Left lung (tissue), 10 donors: ENCODE data around the gene TCP11. TPM values are rescaled to one million over a fixed set of nuclear protein-coding genes. Genes with fewer than 3 reads are reported as not detected.
A peak's percentile ranks its signal among the peaks of the same experiment; 100 is the strongest.

Experiments used
- ATAC-seq: fragments of 200-7000 bp; cut with Tn5 transposase; one replicate; pipeline ENCODE4 v1.9.1; 2020; ENCODE audit warnings: moderate library complexity
- DNase-seq, 4 donors: peaks; one replicate each; pipeline ENCODE4 v3.0.0-alpha.2; 2013 to 2020
- H3K27ac ChIP-seq, 2 donors: fragments of 200-600 bp; sonication (generic) in 1 of 2; one replicate each; pipeline versions ENCODE4 v1.5.0 to v1.8.0; 2020 to 2021
- H3K27me3 ChIP-seq, 2 donors: fragments of 200-600 bp; sonication (generic) in 1 of 2; one replicate each; pipeline versions ENCODE4 v1.5.0 to v1.8.0; 2020 to 2021
- H3K36me3 ChIP-seq, 2 donors: fragments of 200-600 bp; sonication (generic) in 1 of 2; one replicate each; pipeline versions ENCODE4 v1.5.0 to v1.8.0; 2020 to 2021
- H3K4me1 ChIP-seq, 2 donors: fragments of 200-600 bp; one replicate each; pipeline ENCODE4 v1.8.0; 2021
- H3K4me3 ChIP-seq, 2 donors: fragments of 200-600 bp; sonication (generic) in 1 of 2; one replicate each; pipeline versions ENCODE4 v1.5.0 to v1.8.0; 2020 to 2021; ENCODE audit warnings: mild to moderate bottlenecking in 1 of 2
- H3K9me3 ChIP-seq, 2 donors: fragments of 200-600 bp; sonication (generic) in 1 of 2; one replicate each; pipeline versions ENCODE4 v1.5.0 to v1.8.0; 2020 to 2021
- CTCF ChIP-seq, 2 donors: fragments of 200-600 bp; sonication (generic) in 1 of 2; IDR thresholded peaks; one replicate each; pipeline versions ENCODE4 v1.5.0 to v1.8.0; 2021; ENCODE audit warnings: antibody characterized with exemption in 2 of 2
- intact Hi-C, 2 donors: fragments of 100-400 bp; cut with DNase I; formaldehyde crosslinking; loops; one replicate each; pipeline versions ENCODE4 v1.11.2 to v1.14.2; 2022
- polyA plus RNA-seq, 6 donors: library from polyadenylated mRNA; unstranded; fragments of 120-200 nt; gene quantifications; one replicate each; pipeline ENCODE4 v1.2.1, GENCODE V29; 2013; ENCODE audit not compliant: insufficient read length in 6 of 6
- total RNA-seq, 2 donors: library from RNA; stranded (reverse); fragmentation: NEBNext Ultra II Directional; extraction: Animal tissue kit (Norgen Biotek cat#: 25700); gene quantifications; one replicate each; pipeline ENCODE4 v1.2.1, GENCODE V29; 2021
- donor health status: DM: no; HTN: yes; CAD: no.
- donor health status: DM: no; HTN: no; CAD: no.

TCP11 gene
- total and polyA plus RNA-seq, 8 donors: 0.35 to 1.6 (median 0.69) TPM; not detected in 1

- Histone ChIP-seq H3K9me3 (no peaks in the 10 kb centered on the region), H3K27me3 (no peaks in the 10 kb centered on the region), H3K4me1 (no peaks in the 10 kb centered on the region), H3K27ac (no peak overlapping the region), H3K36me3 (no peaks in the 10 kb centered on the region), H3K4me3 (no peak overlapping the region)
- no peak for DNase-seq
- ATAC-seq: no peak
- intact Hi-C loops: no loop called here
- no peak for TF ChIP-seq CTCF (IDR thresholded peaks at IDR 0.05)
Measured at GRCh38 chr6:35167505-35167904, 26.4 kb upstream of the TCP11 start.

GRCh38 chr6:35166520-35166919 lies 25.4 kb upstream of the TCP11 start:
- TF ChIP-seq CTCF (IDR thresholded peaks at IDR 0.05): no peak
- H3K27ac ChIP-seq: peak overlapping the region; percentile 3 to 30
- no peak overlapping the region for H3K4me3 ChIP-seq
- no peaks in the 10 kb centered on the region for H3K27me3 ChIP-seq
- no peaks in the 10 kb centered on the region for H3K9me3 ChIP-seq
- ATAC-seq (peak; percentile 82), DNase-seq (no peak)
- H3K36me3 ChIP-seq: no peaks in the 10 kb centered on the region
- intact Hi-C loops: no loop called here
- no peaks in the 10 kb centered on the region for H3K4me1 ChIP-seq

- intact Hi-C loops: no loop called here
- TF ChIP-seq CTCF (IDR thresholded peaks at IDR 0.05): no peak
- no peaks in the 10 kb centered on the region for H3K27me3 ChIP-seq
- H3K9me3 ChIP-seq: no peaks in the 10 kb centered on the region
- ATAC-seq: peak; percentile 12
- H3K4me1 ChIP-seq: no peaks in the 10 kb centered on the region
- DNase-seq: no peak
- no peak overlapping the region for H3K4me3 ChIP-seq
- H3K36me3 ChIP-seq: no peaks in the 10 kb centered on the region
- H3K27ac ChIP-seq: peak overlapping the region; percentile 3 to 30
Measured at GRCh38 chr6:35166116-35166515, 25.0 kb upstream of the TCP11 start.

- peak; percentile 84 for ATAC-seq
- H3K27ac ChIP-seq: peak overlapping the region; percentile 21 to 30
- H3K9me3 ChIP-seq: no peaks in the 10 kb centered on the region
- no peak overlapping the region for H3K4me3 ChIP-seq
- H3K36me3 ChIP-seq: no peaks in the 10 kb centered on the region
- H3K27me3 ChIP-seq: no peaks in the 10 kb centered on the region
- TF ChIP-seq CTCF (IDR thresholded peaks at IDR 0.05): no peak
- no peaks in the 10 kb centered on the region for H3K4me1 ChIP-seq
- no peak for DNase-seq
- intact Hi-C loops: no loop called here
Measured at GRCh38 chr6:35165630-35166071, 24.5 kb upstream of the TCP11 start.

GRCh38 chr6:35164868-35165267 lies 23.7 kb upstream of the TCP11 start:
- Histone ChIP-seq H3K36me3 (no peaks in the 10 kb centered on the region), H3K4me3 (no peak overlapping the region), H3K9me3 (no peaks in the 10 kb centered on the region), H3K4me1 (no peaks in the 10 kb centered on the region), H3K27me3 (no peaks in the 10 kb centered on the region), H3K27ac (no peak overlapping the region)
- TF ChIP-seq CTCF (IDR thresholded peaks at IDR 0.05): no peak
- intact Hi-C loops: no loop called here
- no peak for ATAC-seq
- no peak for DNase-seq
